Measurements from ENCODE around the gene PSMB9.

- TF ChIP-seq, protein P1, sequence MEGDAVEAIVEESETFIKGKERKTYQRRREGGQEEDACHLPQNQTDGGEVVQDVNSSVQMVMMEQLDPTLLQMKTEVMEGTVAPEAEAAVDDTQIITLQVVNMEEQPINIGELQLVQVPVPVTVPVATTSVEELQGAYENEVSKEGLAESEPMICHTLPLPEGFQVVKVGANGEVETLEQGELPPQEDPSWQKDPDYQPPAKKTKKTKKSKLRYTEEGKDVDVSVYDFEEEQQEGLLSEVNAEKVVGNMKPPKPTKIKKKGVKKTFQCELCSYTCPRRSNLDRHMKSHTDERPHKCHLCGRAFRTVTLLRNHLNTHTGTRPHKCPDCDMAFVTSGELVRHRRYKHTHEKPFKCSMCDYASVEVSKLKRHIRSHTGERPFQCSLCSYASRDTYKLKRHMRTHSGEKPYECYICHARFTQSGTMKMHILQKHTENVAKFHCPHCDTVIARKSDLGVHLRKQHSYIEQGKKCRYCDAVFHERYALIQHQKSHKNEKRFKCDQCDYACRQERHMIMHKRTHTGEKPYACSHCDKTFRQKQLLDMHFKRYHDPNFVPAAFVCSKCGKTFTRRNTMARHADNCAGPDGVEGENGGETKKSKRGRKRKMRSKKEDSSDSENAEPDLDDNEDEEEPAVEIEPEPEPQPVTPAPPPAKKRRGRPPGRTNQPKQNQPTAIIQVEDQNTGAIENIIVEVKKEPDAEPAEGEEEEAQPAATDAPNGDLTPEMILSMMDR (IDR thresholded peaks at IDR 0.05): no peak
- TF ChIP-seq ZFX (IDR thresholded peaks at IDR 0.05; ENCODE audit: borderline replicate concordance): no peak
These were observed 3.0 kb upstream of the PSMB9 start for GRCh38 chr6:32851025-32851424.
